Pons (tissue), 1 donor: ENCODE data around the gene LRRC25.

Source experiments
- DNase-seq: peaks from one replicate; pipeline ENCODE4 v3.0.0-alpha.2; 2016; ENCODE audit warnings: low spot score

Gene LRRC25

DNA sequence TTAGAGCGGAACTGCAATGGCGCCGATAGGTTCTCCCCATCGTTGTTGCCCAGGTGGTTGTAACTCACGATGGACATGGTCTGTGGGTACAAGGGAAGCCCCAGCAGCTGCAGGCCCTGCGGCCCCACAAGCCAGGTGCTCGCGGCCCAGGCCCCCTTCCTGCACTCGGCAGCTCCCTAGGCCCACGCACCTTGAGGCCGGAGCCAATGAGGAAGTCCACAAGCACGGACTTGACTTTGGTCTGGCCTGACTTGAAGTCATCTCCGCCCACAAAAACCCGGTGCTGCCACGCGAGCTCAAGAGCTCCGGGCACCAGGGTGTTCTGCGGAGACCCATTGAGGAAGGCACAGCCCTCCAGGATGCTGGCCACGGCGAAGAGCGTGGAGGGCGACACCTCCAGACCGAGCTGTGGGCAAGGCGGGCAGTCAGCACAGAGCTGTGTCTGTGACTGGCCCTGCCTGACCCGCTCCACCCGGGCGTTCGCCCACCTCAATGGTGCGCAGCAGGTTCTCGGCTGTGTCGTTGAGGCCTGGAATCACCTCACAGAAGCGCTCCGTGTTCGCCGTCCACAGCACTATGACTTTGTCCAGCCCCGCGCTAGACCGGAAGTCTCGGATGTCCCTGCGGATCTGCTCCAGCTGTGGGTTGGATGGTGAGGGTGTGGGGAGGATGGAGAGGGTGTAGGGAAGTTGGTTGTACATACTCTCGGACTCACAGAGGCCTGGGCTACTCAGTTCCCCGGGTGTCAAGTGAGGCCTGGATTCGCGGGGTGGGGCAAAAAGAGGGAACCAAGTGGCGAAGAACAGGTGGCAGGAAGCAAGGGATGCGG is 38.6 kb upstream of the LRRC25 start:
- no peak for DNase-seq

DNA sequence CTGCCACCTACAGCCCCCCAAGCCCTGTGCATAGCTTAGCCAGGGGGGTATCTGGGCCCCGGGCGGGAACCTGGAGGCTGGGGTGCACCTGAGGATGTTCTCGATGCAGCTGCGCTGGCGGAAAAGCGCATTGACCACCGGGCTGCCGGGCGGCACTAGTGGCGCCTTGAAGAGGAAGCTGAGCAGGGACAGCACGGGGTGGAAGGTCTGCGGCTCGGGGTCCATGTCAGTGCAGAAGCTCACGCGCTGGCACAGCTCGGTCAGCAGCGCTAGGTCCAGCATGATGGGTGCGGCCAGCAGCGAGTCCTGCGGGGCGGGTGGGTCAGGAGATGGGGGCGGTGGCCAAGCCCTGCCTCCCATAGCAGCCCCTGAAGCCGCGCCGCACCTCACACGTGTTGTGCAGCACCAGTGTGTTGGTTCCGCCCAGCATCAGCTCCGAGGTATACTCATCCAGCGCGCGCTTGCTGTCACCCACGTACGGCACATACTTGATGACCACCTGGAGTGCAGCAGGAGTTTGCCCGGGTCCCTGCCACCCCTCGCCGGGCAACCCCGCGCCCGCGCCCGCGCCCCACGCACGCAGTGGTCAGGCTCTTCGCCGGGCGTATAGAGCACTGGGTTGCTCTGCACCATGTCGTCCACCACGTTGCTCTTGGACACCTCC is 37.9 kb upstream of the LRRC25 start:
- DNase-seq = no peak

DNA sequence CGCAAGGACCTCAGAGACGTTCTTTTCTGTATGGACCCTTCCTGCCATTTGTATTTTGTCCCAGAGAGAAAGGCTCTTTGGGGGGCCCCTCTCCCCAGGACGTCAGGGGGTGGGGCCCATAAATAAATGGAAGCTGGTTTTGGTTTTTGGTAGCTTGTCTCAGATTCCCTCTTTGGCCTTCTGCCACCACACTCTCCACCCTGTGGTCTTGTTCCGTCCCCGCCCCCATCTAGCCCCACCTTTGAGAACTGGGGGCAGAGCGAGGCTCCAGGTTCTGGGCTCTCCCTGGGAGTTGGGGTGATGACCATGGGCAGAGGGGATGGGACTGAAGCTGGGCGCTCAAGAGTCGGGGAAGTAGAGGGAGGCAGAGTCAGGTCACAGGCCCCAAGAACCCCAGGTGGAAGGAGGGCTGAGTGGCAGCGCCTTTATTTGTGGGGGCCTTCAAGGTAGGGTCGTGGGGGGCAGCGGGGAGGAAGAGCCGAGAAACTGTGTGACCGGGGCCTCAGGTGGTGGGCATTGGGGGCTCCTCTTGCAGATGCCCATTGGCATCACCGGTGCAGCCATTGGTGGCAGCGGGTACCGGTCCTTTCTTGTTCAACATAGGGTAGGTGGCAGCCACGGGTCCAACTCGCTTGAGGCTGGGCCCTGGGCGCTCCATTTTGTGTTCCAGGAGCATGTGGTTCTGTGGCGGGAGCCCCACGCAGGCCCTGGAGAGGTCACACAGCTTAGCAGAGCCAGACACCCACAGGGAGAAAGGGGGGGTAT is 37.2 kb upstream of the LRRC25 start:
- DNase-seq = no peak

GRCh38 chr19:18433735-18434398 is 36.4 kb upstream of the LRRC25 start:
- no peak for DNase-seq

- no peak for DNase-seq
Observed at GRCh38 chr19:18433015-18433691, 35.7 kb upstream of the LRRC25 start.

- DNase-seq = no peak
Observed at GRCh38 chr19:18432275-18433014, 35.0 kb upstream of the LRRC25 start.

GRCh38 chr19:18431351-18432197 is 34.2 kb upstream of the LRRC25 start:
- no peak for DNase-seq

- DNase-seq = no peak
Observed at GRCh38 chr19:18430417-18431144, 33.2 kb upstream of the LRRC25 start.

DNA sequence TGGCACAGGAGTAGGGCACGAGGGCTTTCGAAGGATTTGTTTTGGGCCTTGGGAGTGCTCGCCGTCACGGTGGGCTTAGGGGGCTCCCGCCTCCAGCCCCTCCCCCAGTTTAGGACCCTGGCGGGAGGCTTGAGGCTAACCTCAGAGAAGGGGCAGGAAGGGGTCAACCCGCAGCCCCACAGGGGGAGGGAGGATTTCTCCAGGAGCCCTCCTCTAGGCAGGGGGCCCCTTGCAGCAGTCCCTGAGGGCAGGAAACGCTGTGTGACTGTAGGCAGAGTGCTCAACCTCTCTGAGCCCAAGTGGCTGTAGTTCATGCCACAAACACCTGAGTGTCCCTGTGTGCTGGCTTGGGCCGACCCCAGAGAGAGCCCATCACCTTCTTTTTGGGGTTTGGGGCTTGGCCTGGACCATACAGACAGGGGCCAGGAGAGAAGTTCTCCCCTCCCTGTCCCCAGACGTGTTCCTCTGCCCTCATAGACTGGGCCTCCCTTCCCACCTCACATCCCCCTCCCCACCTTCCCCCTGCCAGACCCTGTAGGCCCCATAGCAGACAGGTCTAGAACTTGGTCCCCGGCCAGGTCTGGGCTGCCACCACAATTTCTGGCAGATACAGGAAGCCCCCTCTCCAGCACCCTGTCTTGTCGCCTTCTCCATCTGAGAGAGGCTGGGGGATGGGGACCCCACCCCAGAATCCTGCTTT is 32.4 kb upstream of the LRRC25 start:
- DNase-seq = no peak

- DNase-seq = no peak
Observed at GRCh38 chr19:18428787-18429674, 31.6 kb upstream of the LRRC25 start.

DNA sequence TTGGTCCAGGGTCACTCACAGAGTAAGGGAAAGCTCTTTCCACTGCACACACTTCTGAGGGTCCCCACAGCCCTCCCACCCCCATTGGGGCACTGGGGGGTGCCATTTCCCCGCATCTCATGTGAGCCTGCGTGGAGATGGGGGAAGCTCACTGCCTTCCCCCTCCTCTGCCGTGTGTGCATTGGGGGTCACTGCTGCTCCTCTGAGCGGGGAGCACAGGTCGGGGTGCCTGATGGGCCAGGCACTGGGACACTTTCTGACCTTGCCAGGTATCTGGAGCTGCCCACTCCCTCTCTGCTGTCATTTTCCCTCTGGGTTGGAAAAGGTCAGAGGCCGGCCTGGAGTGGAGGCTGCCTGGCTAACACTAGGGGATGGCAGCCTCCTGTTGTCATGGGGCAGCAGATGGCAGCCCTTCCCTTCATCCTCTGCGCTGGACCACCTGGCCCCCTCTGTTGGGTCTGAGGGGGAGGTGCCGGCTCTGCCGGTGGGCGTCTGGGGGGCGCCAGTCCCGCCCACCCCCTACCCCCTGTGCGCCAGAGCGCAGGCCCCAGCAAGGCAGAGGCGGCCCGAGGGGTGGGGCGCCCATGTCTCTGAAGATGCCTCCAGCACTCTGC is 30.9 kb upstream of the LRRC25 start:
- DNase-seq = no peak

GRCh38 chr19:18427743-18428113 is 30.3 kb upstream of the LRRC25 start:
- no peak for DNase-seq

GRCh38 chr19:18427080-18427742 is 29.8 kb upstream of the LRRC25 start:
- no peak for DNase-seq

DNA sequence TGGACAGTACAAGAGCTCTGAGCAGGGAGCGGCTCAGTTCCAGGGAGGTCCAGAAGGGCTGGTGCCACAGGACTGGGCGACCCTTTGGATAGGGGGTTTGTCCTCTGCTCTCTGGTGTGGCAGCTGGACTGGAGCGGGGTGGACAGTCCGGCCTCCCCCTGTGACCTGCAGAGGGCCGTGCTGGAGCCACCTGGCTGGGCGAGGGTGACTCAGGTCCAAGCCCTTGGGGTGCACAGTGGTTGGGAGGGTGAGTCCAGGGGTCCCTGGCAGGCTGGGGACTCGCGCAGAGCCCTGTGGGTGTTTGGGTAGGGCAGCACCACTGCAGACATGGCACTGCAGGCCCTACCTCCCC is 29.0 kb upstream of the LRRC25 start:
- no peak for DNase-seq

- DNase-seq = no peak
Observed at GRCh38 chr19:18425515-18426415, 28.3 kb upstream of the LRRC25 start.
